A673 (cell line): ENCODE data around the gene ZNF202. TPM values are rescaled to one million over a fixed set of nuclear protein-coding genes. Genes with fewer than 3 reads are reported as not detected.

Experiments used
- BruUV-seq: library from RNA; stranded (reverse); fragments of 400-500 nt; replicated peaks from 2 replicates; lab custom pipeline; 2021; lab: Mats Ljungman, UMichigan
- CTCF ChIA-PET: fragments of 300-600 bp; sonication (Branson Sonifier 250); formaldehyde crosslinking; loops from one replicate; lab custom pipeline; 2022; ENCODE audit warnings: antibody characterized with exemption; lab: Charles Lee
- POLR2A ChIA-PET: fragments of 300-600 bp; sonication (Branson Sonifier 250); formaldehyde crosslinking; loops from one replicate; lab custom pipeline; 2022; ENCODE audit warnings: antibody characterized with exemption; ENCODE audit not compliant: low non-redundant PET; lab: Charles Lee
- DNase-seq: peaks from one replicate; pipeline ENCODE4 v3.0.0-alpha.2; 2015; ENCODE audit warnings: low spot score
- H3K27ac ChIP-seq: fragments of 200-600 bp; sonication (generic); 2 replicates; pipeline ENCODE4 v1.5.1; 2016; ENCODE audit warnings: mixed run types, low read depth, mild to moderate bottlenecking, mixed read lengths, antibody characterized with exemption, low read length; ENCODE audit not compliant: poor library complexity, severe bottlenecking
- H3K27me3 ChIP-seq: fragments of 200-600 bp; sonication (generic); replicated peaks from 2 replicates; pipeline ENCODE4 v1.6.1; 2017; ENCODE audit warnings: mixed run types, low read depth, mild to moderate bottlenecking, mixed read lengths, antibody characterized with exemption, low read length; ENCODE audit not compliant: insufficient read depth, poor library complexity
- H3K36me3 ChIP-seq: fragments of 200-600 bp; sonication (generic); 2 replicates; pipeline ENCODE4 v1.6.1; 2016; ENCODE audit warnings: mixed run types, mild to moderate bottlenecking, mixed read lengths, antibody characterized with exemption, low read length; ENCODE audit not compliant: insufficient read depth, poor library complexity, severe bottlenecking
- H3K4me1 ChIP-seq: fragments of 200-600 bp; sonication (generic); 2 replicates; pipeline ENCODE4 v1.6.1; 2017; ENCODE audit warnings: mixed run types, mild to moderate bottlenecking, mixed read lengths, antibody characterized with exemption, low read length; ENCODE audit not compliant: insufficient read depth, poor library complexity, severe bottlenecking
- H3K4me3 ChIP-seq: fragments of 200-600 bp; sonication (generic); 2 replicates; pipeline ENCODE4 v1.5.1; 2016; ENCODE audit warnings: low read depth, mixed run types, mild to moderate bottlenecking, mixed read lengths, low read length; ENCODE audit not compliant: poor library complexity, severe bottlenecking
- H3K9me3 ChIP-seq: fragments of 200-600 bp; sonication (generic); 2 replicates; pipeline ENCODE4 v1.6.1; 2016; ENCODE audit warnings: mixed run types, low read depth, mild to moderate bottlenecking, mixed read lengths, antibody characterized with exemption, low read length; ENCODE audit not compliant: poor library complexity, severe bottlenecking
- EZH2 ChIP-seq: fragments of 200-600 bp; sonication (generic); IDR thresholded peaks from 2 replicates; pipeline ENCODE4 v1.6.1; 2017; ENCODE audit warnings: borderline replicate concordance, low read depth, mild to moderate bottlenecking, mixed read lengths, antibody characterized with exemption, low read length; ENCODE audit not compliant: poor library complexity, severe bottlenecking
- intact Hi-C: fragments of 100-400 bp; cut with micrococcal nuclease; formaldehyde crosslinking; loops from one replicate; pipeline ENCODE4 v1.10.0; 2022; ENCODE audit not compliant: unreplicated experiment
- total RNA-seq: library from RNA; stranded (reverse); gene quantifications from 2 replicates; pipeline ENCODE4 v1.2.3, GENCODE V29; 2021
- TF ChIP-seq, protein P1 (sequence below): fragments of 300-800, 200-600 bp; sonication (generic); conservative IDR thresholded peaks from 2 replicates; pipeline ENCODE4 v1.5.1; 2017; ENCODE audit warnings: low read depth, mild to moderate bottlenecking, antibody characterized with exemption, low read length, moderate library complexity, mixed read lengths

The ZNF202 gene
- total RNA-seq, 1 experiment from 2014 or later = 28.5 TPM

DNA sequence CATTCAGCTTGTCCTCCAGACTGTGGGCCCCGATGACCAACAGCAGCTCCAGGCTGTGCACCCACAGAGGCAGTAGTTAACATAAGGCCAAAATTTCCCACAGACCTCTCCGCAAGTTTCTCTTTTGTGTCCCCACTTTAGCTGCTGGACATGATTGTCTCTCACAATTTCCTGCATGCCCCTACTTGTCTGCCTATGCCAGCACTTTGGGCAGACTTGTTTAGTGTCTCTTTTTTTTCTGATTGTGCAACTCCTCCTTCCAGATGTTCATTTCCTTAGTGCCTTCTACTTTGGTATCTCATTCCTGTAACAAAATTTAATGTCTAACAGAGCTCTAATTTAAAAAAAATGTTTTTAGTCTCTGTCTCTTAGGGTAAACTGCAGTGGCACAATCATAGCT is 63.2 kb downstream of the ZNF202 start:
- no peaks in the 10 kb centered on the region for H3K9me3 ChIP-seq
- no peaks in the 10 kb centered on the region for H3K4me1 ChIP-seq
- H3K27ac ChIP-seq = no peak overlapping the region
- TF ChIP-seq, protein P1, sequence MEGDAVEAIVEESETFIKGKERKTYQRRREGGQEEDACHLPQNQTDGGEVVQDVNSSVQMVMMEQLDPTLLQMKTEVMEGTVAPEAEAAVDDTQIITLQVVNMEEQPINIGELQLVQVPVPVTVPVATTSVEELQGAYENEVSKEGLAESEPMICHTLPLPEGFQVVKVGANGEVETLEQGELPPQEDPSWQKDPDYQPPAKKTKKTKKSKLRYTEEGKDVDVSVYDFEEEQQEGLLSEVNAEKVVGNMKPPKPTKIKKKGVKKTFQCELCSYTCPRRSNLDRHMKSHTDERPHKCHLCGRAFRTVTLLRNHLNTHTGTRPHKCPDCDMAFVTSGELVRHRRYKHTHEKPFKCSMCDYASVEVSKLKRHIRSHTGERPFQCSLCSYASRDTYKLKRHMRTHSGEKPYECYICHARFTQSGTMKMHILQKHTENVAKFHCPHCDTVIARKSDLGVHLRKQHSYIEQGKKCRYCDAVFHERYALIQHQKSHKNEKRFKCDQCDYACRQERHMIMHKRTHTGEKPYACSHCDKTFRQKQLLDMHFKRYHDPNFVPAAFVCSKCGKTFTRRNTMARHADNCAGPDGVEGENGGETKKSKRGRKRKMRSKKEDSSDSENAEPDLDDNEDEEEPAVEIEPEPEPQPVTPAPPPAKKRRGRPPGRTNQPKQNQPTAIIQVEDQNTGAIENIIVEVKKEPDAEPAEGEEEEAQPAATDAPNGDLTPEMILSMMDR = no peak
- no peak for TF ChIP-seq EZH2
- DNase-seq = no peak
- ChIA-PET CTCF (no interaction called here), POLR2A (no interaction called here)
- H3K27me3 ChIP-seq = peaks cover 43% of the 10 kb centered on the region
- no peaks in the 10 kb centered on the region for H3K36me3 ChIP-seq
- no TSS peak for BruUV-seq
- H3K4me3 ChIP-seq = no peak overlapping the region
- intact Hi-C loops = no loop called here

DNA sequence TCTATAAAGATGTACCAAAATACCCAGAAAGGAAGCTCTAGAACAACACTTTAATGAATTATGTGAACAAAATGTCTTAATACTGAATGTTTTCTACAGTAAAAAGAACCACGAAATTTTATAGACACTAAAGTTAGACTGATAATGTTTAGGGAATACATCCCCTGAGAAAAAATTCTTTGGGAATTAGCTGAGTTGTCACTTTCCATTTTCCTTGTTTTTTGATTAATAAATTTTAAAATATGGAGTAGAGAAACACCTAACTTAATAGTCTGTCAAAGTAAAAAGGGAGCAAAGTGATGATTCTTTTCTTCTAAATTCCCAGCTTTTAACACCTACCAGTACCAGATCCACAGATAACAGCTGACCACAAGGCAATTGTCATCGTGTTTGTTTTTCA is 64.0 kb downstream of the ZNF202 start:
- POLR2A ChIA-PET = no interaction called here
- intact Hi-C loops = no loop called here
- CTCF ChIA-PET = no interaction called here
- Histone ChIP-seq H3K4me3 (no peak overlapping the region), H3K36me3 (no peaks in the 10 kb centered on the region), H3K27ac (no peak overlapping the region), H3K27me3 (peaks cover 36% of the 10 kb centered on the region), H3K4me1 (no peaks in the 10 kb centered on the region), H3K9me3 (no peaks in the 10 kb centered on the region)
- no peak for TF ChIP-seq EZH2
- no peak for DNase-seq
- BruUV-seq = no TSS peak

DNA sequence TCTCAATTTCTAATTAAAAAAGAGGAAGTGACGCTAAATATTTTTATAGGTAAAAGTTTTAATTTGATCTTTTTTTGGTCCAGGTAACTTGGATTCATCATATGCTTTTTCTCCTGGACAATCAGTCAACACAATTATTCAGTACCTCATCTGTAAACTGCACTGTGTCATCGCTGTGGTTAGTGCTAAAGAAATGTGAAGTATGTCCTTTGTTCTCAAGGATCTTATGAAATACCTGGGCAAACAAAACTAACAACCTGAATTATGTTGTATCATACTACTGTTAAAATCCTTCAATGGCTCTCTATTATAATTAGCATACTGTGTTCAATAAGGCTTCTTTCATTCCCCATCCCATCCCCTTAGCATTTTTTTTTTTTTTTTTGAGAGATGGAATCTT is 67.2 kb downstream of the ZNF202 start:
- POLR2A ChIA-PET = no interaction called here
- TF ChIP-seq, protein P1 = no peak
- no peak for TF ChIP-seq EZH2
- intact Hi-C loops = no loop called here
- no peak overlapping the region for H3K4me3 ChIP-seq
- no peaks in the 10 kb centered on the region for H3K9me3 ChIP-seq
- H3K27ac ChIP-seq = no peak overlapping the region
- no peaks in the 10 kb centered on the region for H3K36me3 ChIP-seq
- CTCF ChIA-PET = no interaction called here
- no peaks in the 10 kb centered on the region for H3K4me1 ChIP-seq
- no TSS peak for BruUV-seq
- peaks cover 19% of the 10 kb centered on the region for H3K27me3 ChIP-seq
- DNase-seq = no peak

Other genes with a start within 250 kb of the ZNF202 start
- gene SCN3B, start 87.0 kb downstream of the ZNF202 start, total RNA-seq = 0.13 and 0.31 TPM in 2 replicates
- gene OR6X1, start 12.9 kb upstream of the ZNF202 start, total RNA-seq = not detected in 2 replicates
- gene OR6M1, start 64.7 kb upstream of the ZNF202 start, total RNA-seq = not detected in 2 replicates
- not detected in 2 replicates for gene TMEM225, start 144.0 kb upstream of the ZNF202 start, total RNA-seq
- not detected in 2 replicates for gene OR8D4, start 160.5 kb upstream of the ZNF202 start, total RNA-seq
- not detected in 2 replicates for gene OR4D5, start 198.0 kb upstream of the ZNF202 start, total RNA-seq
- not detected in 2 replicates for gene OR6T1, start 202.2 kb upstream of the ZNF202 start, total RNA-seq
- not detected in 2 replicates for gene OR10S1, start 236.1 kb upstream of the ZNF202 start, total RNA-seq